ENCODE data around the gene C22orf42.

Gene C22orf42

GRCh38 chr22:32132783-32133182, 26.3 kb downstream of the C22orf42 start:
- no peak for DNase-seq

- no peak for DNase-seq
Measured at GRCh38 chr22:32132126-32132525, 27.0 kb downstream of the C22orf42 start.

DNA sequence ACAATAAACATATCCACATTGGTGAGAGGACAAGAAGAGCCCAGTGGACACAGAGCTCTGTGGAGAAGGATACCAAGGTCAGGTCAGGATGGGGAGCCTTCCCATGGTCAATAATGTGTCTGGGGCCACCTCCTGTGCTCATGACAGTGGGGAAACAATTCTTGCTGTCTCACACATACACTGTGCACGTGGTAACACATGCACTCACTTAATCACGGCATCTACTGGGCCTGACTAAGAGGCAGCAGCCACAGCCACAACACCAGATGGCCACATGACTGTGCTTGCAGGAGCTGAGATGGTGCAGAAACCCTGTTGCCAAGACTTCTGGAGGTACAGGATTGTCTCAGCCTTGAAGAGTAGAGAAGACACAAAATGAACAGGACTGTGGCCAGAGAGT, 28.6 kb downstream of the C22orf42 start:
- no peak for DNase-seq

GRCh38 chr22:32127904-32128303, 31.2 kb downstream of the C22orf42 start:
- no peak for DNase-seq

DNA sequence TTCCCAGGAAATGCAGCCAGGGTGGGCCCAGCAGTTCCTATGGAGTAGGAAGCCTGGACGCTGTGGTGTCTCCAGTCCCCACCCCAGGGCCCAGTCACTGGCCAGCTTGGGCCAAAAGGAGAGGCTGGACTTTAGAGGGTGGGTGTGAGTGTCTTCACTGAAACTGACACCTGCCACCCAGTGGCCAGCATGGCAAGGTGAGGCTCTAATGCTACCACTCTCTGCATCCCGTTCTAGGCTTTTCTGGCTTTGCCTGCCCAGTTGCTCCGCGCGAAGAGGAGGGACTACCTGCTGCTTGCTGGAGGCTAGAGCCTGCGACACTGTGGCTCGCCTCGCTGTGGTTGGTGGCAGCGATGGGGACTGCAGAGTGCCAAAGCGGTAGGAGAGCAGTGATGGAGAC, 35.4 kb downstream of the C22orf42 start:
- DNase-seq = no peak

DNA sequence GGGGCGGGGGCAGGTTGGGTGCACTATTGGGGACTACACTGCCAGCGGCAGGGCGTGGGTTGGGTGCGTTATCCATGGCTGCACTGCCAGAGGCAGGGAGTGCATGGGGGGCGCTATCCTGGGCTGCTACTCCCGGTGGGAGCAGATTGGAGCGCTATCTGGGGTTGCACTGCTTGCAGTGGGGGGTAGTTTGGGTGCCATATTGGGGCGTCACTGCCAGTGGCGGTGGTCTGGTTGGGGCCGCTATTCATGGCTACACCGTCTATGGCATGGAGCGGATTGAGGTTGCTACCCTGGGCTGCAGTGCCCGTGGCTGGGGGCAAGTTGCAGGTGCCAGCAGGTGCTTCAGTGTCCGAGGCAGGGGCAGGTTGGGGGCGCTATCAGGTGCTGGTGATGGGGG, 36.2 kb downstream of the C22orf42 start:
- DNase-seq = no peak

DNA sequence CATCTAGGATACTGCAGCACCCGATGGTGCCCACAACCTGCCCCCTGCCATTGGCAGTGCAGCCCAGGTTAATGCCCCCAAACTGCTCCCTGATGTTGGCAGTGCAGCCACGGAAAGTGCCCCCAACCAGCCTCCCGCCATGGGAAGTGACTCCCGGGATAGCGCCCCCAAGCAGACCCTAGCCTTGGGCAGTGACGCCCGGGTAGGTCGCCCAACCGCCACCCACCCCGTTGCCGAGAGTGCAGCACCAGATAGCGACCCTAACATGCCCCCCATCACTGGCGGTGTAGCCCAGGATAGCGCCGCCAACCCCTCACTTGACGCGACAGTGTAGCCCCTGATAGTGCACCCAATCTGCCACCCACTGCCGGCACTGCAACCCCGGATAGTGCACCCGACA, 38.5 kb downstream of the C22orf42 start:
- no peak for DNase-seq

- DNase-seq = no peak
Measured at GRCh38 chr22:32119568-32120235, 39.4 kb downstream of the C22orf42 start.

DNA sequence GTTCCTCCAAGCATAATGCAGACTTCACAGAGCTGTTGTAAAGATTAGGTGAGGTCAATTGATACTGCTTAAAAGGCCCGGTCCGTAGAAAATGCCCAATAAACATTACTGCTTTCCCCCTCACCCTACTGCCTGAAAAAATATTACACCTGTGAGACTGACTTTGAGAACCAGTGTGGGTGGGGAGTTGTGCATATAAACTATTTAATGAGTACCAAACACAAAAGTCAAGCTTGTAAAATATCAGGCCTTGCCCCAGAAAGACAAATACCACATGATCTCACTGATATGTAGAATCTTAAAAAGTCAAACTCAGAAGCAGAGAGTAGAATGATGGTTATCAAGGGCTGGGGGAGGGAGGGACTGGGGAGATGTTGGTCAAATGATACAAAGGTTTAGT, 46.7 kb downstream of the C22orf42 start:
- DNase-seq = no peak

DNA sequence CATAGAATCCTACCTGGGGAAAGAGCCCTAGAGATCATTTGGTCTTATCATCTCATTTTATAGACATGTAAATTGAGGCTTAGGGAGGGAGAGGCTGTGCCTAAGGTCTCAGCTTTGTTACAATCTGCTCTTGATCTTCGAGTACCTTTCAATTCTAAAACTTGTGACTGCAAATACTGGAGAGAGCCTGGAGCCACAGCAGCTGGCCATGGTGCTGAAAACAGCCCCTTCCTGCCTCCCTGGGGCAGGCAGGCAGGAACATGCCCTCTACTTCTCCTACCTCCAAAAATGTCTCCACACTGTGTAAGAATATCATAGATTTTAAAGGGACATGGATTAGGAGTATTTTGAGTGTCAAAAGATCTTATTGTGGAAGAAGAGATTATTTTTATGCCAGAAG, 52.2 kb downstream of the C22orf42 start:
- no peak for DNase-seq

DNA sequence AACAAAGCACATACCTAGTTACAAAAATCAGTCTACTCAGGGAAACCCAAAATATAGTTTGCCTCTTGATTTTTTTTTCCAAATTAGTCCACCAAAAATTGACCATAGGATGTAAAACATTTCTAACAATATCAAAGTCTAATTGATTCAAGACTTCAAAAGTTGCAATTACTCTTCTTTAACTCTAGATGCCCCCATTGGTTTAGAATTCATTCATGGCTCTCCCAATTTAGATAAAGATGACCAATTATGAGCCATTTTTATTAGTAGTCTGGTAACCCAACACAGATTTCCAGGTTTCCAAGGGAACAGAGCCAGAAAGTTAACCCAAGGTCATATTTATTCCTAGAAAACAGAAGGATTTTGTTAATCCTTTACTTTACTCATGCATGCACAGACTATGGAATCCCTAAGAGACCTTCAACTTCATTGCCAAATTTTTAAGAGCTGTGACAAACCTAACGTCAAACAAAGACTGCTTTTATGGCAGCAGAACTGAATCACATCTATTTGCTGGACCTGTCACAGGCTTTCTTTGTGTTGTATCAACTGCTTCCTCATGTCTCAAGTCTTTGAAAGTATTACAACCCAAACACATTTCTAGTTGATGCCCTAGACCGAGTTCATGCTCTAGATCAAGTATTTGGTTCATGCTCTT, 55.3 kb downstream of the C22orf42 start:
- no peak for DNase-seq

- DNase-seq = no peak
Measured at GRCh38 chr22:32100711-32101110, 58.4 kb downstream of the C22orf42 start.
